ENCODE data around the gene GASK1A. TPM values are rescaled to one million over a fixed set of nuclear protein-coding genes. Genes with fewer than 3 reads are reported as not detected.

Gene GASK1A
- total RNA-seq, 6 experiments from 2014 or later = 5.5 to 17.5 (median 10.5) TPM

- no peak for DNase-seq
- ATAC-seq = no peak
- WGBS (ENCODE audit: insufficient coverage, low coverage, low lambda C conversion rate, missing lambda C conversion rate) = no CpG with 5 or more reads among the region's 1 CpG
- Histone ChIP-seq H3K9me3 (peaks cover 0 to 7% (median 0%) of the 10 kb centered on the region in 4 donors), H3K4me3 (no peak overlapping the region), H3K36me3 (no peaks in the 10 kb centered on the region), H3K4me1 (peaks cover 0 to 21% (median 9%) of the 10 kb centered on the region in 4 donors), H3K27me3 (no peaks in the 10 kb centered on the region), H3K27ac (no peak overlapping the region)
- TF ChIP-seq, protein P1, sequence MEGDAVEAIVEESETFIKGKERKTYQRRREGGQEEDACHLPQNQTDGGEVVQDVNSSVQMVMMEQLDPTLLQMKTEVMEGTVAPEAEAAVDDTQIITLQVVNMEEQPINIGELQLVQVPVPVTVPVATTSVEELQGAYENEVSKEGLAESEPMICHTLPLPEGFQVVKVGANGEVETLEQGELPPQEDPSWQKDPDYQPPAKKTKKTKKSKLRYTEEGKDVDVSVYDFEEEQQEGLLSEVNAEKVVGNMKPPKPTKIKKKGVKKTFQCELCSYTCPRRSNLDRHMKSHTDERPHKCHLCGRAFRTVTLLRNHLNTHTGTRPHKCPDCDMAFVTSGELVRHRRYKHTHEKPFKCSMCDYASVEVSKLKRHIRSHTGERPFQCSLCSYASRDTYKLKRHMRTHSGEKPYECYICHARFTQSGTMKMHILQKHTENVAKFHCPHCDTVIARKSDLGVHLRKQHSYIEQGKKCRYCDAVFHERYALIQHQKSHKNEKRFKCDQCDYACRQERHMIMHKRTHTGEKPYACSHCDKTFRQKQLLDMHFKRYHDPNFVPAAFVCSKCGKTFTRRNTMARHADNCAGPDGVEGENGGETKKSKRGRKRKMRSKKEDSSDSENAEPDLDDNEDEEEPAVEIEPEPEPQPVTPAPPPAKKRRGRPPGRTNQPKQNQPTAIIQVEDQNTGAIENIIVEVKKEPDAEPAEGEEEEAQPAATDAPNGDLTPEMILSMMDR (IDR thresholded peaks at IDR 0.05) = no peak
- no peak for TF ChIP-seq POLR2A (IDR thresholded peaks at IDR 0.05)
- intact Hi-C loops (cut with DNase I) = no loop called here
These were observed 67.5 kb downstream of the GASK1A start for GRCh38 chr3:43046583-43046982.

DNA sequence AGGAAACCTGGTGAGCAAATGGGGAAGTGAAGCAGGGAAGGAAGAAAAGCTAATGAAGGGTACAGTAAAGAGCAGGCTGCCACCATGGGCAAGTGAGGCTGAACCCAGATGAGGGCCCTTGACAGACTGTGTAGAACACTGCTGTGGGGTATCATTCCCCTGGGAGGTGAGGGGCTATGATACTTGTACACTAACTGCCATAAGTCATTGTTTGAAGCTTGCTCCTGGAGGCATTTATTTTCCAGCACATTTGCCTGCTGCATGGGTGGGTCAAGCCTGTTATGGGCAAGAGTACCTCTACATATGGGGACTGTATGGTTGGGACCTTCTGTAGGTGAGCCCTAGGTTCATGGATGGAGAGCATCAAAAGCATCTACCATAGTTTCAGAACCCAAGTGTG, 69.4 kb downstream of the GASK1A start:
- Histone ChIP-seq H3K4me3 (no peak overlapping the region), H3K36me3 (no peaks in the 10 kb centered on the region), H3K27me3 (no peaks in the 10 kb centered on the region), H3K9me3 (peaks cover 0 to 7% (median 0%) of the 10 kb centered on the region in 4 donors), H3K27ac (no peak overlapping the region), H3K4me1 (peaks cover 0 to 21% (median 6%) of the 10 kb centered on the region in 4 donors)
- TF ChIP-seq, protein P1 (IDR thresholded peaks at IDR 0.05) = no peak
- no peak for TF ChIP-seq POLR2A (IDR thresholded peaks at IDR 0.05)
- intact Hi-C loops (cut with DNase I) = no loop called here
- ATAC-seq = no peak
- DNase-seq = peak in 1 of 3 donors; percentile 20

DNA sequence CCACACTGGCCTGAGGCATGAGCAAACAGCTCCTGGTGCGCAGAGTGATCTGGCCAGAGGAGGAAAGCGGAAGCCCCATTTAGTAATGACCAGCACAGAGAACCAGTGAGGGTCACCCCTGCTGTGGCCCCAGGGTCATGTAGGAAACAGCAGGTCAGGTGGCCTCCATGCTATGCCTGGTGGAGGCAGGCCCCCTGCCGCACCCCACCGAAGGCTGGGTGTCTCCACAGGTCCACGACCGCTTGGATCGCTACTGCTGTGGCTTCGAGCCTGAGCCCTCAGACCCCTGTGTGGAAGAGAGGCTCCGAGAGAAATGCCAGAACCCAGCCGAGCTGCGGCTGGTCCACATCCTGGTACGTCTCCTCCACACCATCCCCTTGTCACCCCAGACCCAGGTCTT, 74.2 kb downstream of the GASK1A start:
- no peak overlapping the region for H3K27ac ChIP-seq
- ATAC-seq (no peak), DNase-seq (no peak)
- no peak overlapping the region for H3K4me3 ChIP-seq
- H3K27me3 ChIP-seq = no peaks in the 10 kb centered on the region
- TF ChIP-seq, protein P1 (IDR thresholded peaks at IDR 0.05) = no peak
- no peak for TF ChIP-seq POLR2A (IDR thresholded peaks at IDR 0.05)
- H3K9me3 ChIP-seq = peaks cover 0 to 7% (median 0%) of the 10 kb centered on the region in 4 donors
- no peaks in the 10 kb centered on the region for H3K4me1 ChIP-seq
- H3K36me3 ChIP-seq = no peaks in the 10 kb centered on the region
- WGBS (ENCODE audit: insufficient coverage, low coverage, low lambda C conversion rate, missing lambda C conversion rate) = 60% methylated on average over 1 of the region's 12 CpGs
- intact Hi-C loops (cut with DNase I) = no loop called here

DNA sequence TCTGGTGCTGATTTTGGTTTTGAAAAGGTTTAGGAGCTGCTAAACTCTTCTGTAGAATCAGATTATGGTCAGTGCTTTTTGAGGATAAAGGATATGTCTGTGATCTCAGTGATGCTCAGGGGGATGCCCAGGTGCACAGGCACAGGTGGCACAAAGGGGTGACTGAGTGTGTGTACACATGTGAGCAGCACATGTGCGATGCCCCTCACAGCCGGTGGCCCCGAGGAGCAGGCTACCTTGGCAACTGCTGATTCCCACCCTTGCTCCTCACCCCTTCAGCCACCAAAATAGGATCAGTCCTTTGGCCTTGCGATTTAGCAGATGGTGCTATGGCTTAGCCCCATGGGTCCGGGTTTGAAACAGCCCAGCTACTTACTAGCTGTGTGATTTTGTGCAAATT, 75.6 kb downstream of the GASK1A start:
- H3K9me3 ChIP-seq = peaks cover 0 to 7% (median 0%) of the 10 kb centered on the region in 4 donors
- peak in 1 of 4 donors; percentile 25 for ATAC-seq
- no peak for DNase-seq
- no peaks in the 10 kb centered on the region for H3K36me3 ChIP-seq
- TF ChIP-seq POLR2A (IDR thresholded peaks at IDR 0.05) = no peak
- H3K27me3 ChIP-seq = no peaks in the 10 kb centered on the region
- H3K27ac ChIP-seq = no peak overlapping the region
- 100% methylated on average over 2 of the region's 5 CpGs for WGBS (ENCODE audit: insufficient coverage, low coverage, low lambda C conversion rate, missing lambda C conversion rate)
- H3K4me1 ChIP-seq = no peaks in the 10 kb centered on the region
- intact Hi-C loops (cut with DNase I) = no loop called here
- H3K4me3 ChIP-seq = no peak overlapping the region

GRCh38 chr3:43055393-43055792, 76.3 kb downstream of the GASK1A start:
- no peak for DNase-seq
- WGBS (ENCODE audit: insufficient coverage, low coverage, low lambda C conversion rate, missing lambda C conversion rate) = 100% methylated on average over 2 of the region's 7 CpGs
- Histone ChIP-seq H3K4me1 (no peaks in the 10 kb centered on the region), H3K9me3 (peaks cover 0 to 2% (median 0%) of the 10 kb centered on the region in 4 donors), H3K27ac (no peak overlapping the region), H3K36me3 (no peaks in the 10 kb centered on the region), H3K27me3 (no peaks in the 10 kb centered on the region), H3K4me3 (no peak overlapping the region)
- intact Hi-C loops (cut with DNase I) = no loop called here
- TF ChIP-seq, protein P1 (IDR thresholded peaks at IDR 0.05) = no peak
- no peak for TF ChIP-seq POLR2A (IDR thresholded peaks at IDR 0.05)
- no peak for ATAC-seq
